Peyer's patch (tissue), 4 donors: Measurements from ENCODE around the gene EGFL7. TPM values are rescaled to one million over a fixed set of nuclear protein-coding genes. Genes with fewer than 3 reads are reported as not detected.
A peak's percentile ranks its signal among the peaks of the same experiment; 100 is the strongest.

Experiments used
- DNase-seq, 3 donors: peaks; one replicate each; pipeline ENCODE4 v3.0.0-alpha.2; 2017 to 2019
- H3K27ac ChIP-seq, 4 donors: fragments of 200-600 bp; sonication (generic); one replicate each; pipeline ENCODE4 v1.5.1; 2016 to 2019
- H3K27me3 ChIP-seq, 2 donors: fragments of 200-600 bp; sonication (generic); one replicate each; pipeline ENCODE4 v1.5.1; 2019
- H3K36me3 ChIP-seq, 3 donors: fragments of 200-600 bp; sonication (generic); one replicate each; pipeline ENCODE4 v1.5.1; 2016 to 2019
- H3K4me1 ChIP-seq, 4 donors: fragments of 200-600 bp; sonication (generic); one replicate each; pipeline ENCODE4 v1.5.1; 2016 to 2019
- H3K4me3 ChIP-seq, 4 donors: fragments of 200-600 bp; sonication (generic); 1 replicate in 3 of 4; 2 replicates in 1 of 4; pipeline ENCODE4 v1.5.1; 2016 to 2019; ENCODE audit warnings: mild to moderate bottlenecking in 1 of 4
- H3K9me3 ChIP-seq, 4 donors: fragments of 200-600 bp; sonication (generic); one replicate each; pipeline ENCODE4 v1.5.1; 2016 to 2019; ENCODE audit warnings: mild to moderate bottlenecking in 1 of 4
- CTCF ChIP-seq, 6 experiments: fragments of 450-650 bp in 4 of 6; fragments of 200-600 bp in 2 of 6; sonication (generic) in 1 of 6; IDR thresholded peaks; one replicate each; pipeline ENCODE4 v1.5.1; 2017 to 2019; ENCODE audit warnings: antibody characterized with exemption in 6 of 6, mild to moderate bottlenecking in 3 of 6, moderate library complexity in 1 of 6
- POLR2A ChIP-seq, 2 donors: fragments of 450-650 bp; IDR thresholded peaks; one replicate each; pipeline ENCODE4 v1.5.1; 2017; ENCODE audit warnings: antibody characterized with exemption in 2 of 2, mild to moderate bottlenecking in 2 of 2, moderate library complexity in 2 of 2
- total RNA-seq, 4 donors: library from RNA; depleted of rRNA; stranded (reverse); fragments of >200 nt; gene quantifications; one replicate each; pipeline ENCODE4 v1.1.0, GENCODE V29; 2016

Gene EGFL7
- total RNA-seq, 4 donors from 2014 or later, result 21.5 to 77.6 (median 46.0) TPM

GRCh38 chr9:136664000-136664915, 1.5 kb downstream of the EGFL7 start:
- no peak for TF ChIP-seq POLR2A (IDR thresholded peaks at IDR 0.05)
- TF ChIP-seq CTCF (IDR thresholded peaks at IDR 0.05), result no peak
- Histone ChIP-seq H3K4me1 (peaks cover 0 to 17% (median 6%) of the 10 kb centered on the region in 4 donors), H3K4me3 (peak overlapping the region; percentile 30 to 57 (median 54)), H3K36me3 (no peaks in the 10 kb centered on the region), H3K27me3 (peaks cover 0 to 6% of the 10 kb centered on the region in 2 donors), H3K9me3 (no peaks in the 10 kb centered on the region), H3K27ac (peak overlapping the region in 3 of 4 donors; percentile 25 to 72 (median 35))
- DNase-seq, result no peak

GRCh38 chr9:136665111-136665703, 2.5 kb downstream of the EGFL7 start:
- Histone ChIP-seq H3K4me3 (peak overlapping the region; percentile 30 to 57 (median 54)), H3K27me3 (peaks cover 0 to 6% of the 10 kb centered on the region in 2 donors), H3K27ac (peak overlapping the region in 2 of 4 donors; percentile 49 to 72), H3K36me3 (no peaks in the 10 kb centered on the region), H3K4me1 (peaks cover 0 to 17% (median 6%) of the 10 kb centered on the region in 4 donors), H3K9me3 (no peaks in the 10 kb centered on the region)
- TF ChIP-seq POLR2A (IDR thresholded peaks at IDR 0.05), result no peak
- TF ChIP-seq CTCF (IDR thresholded peaks at IDR 0.05), result peak in 4 of 6 experiments; percentile 11 to 41 (median 33)
- DNase-seq, result no peak

GRCh38 chr9:136665704-136666371, 3.1 kb downstream of the EGFL7 start:
- Histone ChIP-seq H3K9me3 (no peaks in the 10 kb centered on the region), H3K36me3 (no peaks in the 10 kb centered on the region), H3K4me3 (peak overlapping the region; percentile 30 to 57 (median 54)), H3K27ac (peak overlapping the region in 2 of 4 donors; percentile 39 to 57), H3K4me1 (peaks cover 0 to 17% (median 7%) of the 10 kb centered on the region in 4 donors), H3K27me3 (peaks cover 0 to 6% of the 10 kb centered on the region in 2 donors)
- TF ChIP-seq POLR2A (IDR thresholded peaks at IDR 0.05), result no peak
- peak in 2 of 6 experiments; percentile 3 to 37 for TF ChIP-seq CTCF (IDR thresholded peaks at IDR 0.05)
- no peak for DNase-seq

- no peaks in the 10 kb centered on the region for H3K36me3 ChIP-seq
- peak overlapping the region; percentile 11 to 57 (median 52) for H3K4me3 ChIP-seq
- peaks cover 0 to 21% (median 7%) of the 10 kb centered on the region in 4 donors for H3K4me1 ChIP-seq
- TF ChIP-seq CTCF (IDR thresholded peaks at IDR 0.05) (no peak), POLR2A (IDR thresholded peaks at IDR 0.05) (no peak)
- peaks cover 0 to 6% of the 10 kb centered on the region in 2 donors for H3K27me3 ChIP-seq
- no peak for DNase-seq
- peak overlapping the region in 2 of 4 donors; percentile 39 to 57 for H3K27ac ChIP-seq
- no peaks in the 10 kb centered on the region for H3K9me3 ChIP-seq
Measured at GRCh38 chr9:136666372-136667213, 3.9 kb downstream of the EGFL7 start.
